HEK293 (cell line): ENCODE data around the gene TRMT1.

Experiments
- CTCF ChIP-seq: fragments of 450-650 bp; formaldehyde crosslinking; IDR thresholded peaks from 2 replicates; pipeline ENCODE4 v1.5.1; 2016; ENCODE audit warnings: missing biosample characterization, missing genetic modification characterization
- PATZ1 ChIP-seq: fragments of 450-650 bp; formaldehyde crosslinking; IDR thresholded peaks from 2 replicates; pipeline ENCODE4 v1.5.1; 2016; ENCODE audit warnings: missing biosample characterization, missing genetic modification characterization
- PBX3 ChIP-seq: sonication (generic); formaldehyde crosslinking; IDR thresholded peaks from 2 replicates; pipeline ENCODE4 v1.8.1; 2022; ENCODE audit warnings: mild to moderate bottlenecking, moderate library complexity, missing genetic modification reagents
- RBAK ChIP-seq: fragments of 450-650 bp; formaldehyde crosslinking; IDR thresholded peaks from 2 replicates; pipeline ENCODE4 v1.5.1; 2016; ENCODE audit warnings: missing biosample characterization, missing genetic modification characterization
- SCRT2 ChIP-seq: fragments of 450-650 bp; formaldehyde crosslinking; IDR thresholded peaks from 2 replicates; pipeline ENCODE4 v1.5.1; 2016; ENCODE audit warnings: missing biosample characterization, missing genetic modification characterization
- TCF7L2 ChIP-seq: IDR thresholded peaks from 2 replicates; pipeline ENCODE4 v1.6.1; 2011; ENCODE audit warnings: low read depth, mild to moderate bottlenecking, inconsistent platforms, low read length, moderate library complexity, borderline replicate concordance
- WT1 ChIP-seq: fragments of 450-650 bp; formaldehyde crosslinking; IDR thresholded peaks from 2 replicates; pipeline ENCODE4 v1.5.1; 2016; ENCODE audit warnings: missing biosample characterization, missing genetic modification characterization
- ZNF140 ChIP-seq: fragments of 450-650 bp; formaldehyde crosslinking; IDR thresholded peaks from 2 replicates; pipeline ENCODE4 v1.5.1; 2016; ENCODE audit warnings: missing biosample characterization, missing genetic modification characterization
- ZNF19 ChIP-seq: fragments of 450-650 bp; formaldehyde crosslinking; IDR thresholded peaks from 2 replicates; pipeline ENCODE4; 2016; ENCODE audit warnings: missing biosample characterization, missing genetic modification characterization, low read depth
- ZNF623 ChIP-seq: fragments of 450-650 bp; formaldehyde crosslinking; IDR thresholded peaks from 2 replicates; pipeline ENCODE4 v1.5.1; 2016; ENCODE audit warnings: missing biosample characterization, missing genetic modification characterization
- ZNF624 ChIP-seq: fragments of 450-650 bp; formaldehyde crosslinking; IDR thresholded peaks from 2 replicates; pipeline ENCODE4 v1.5.1; 2017; ENCODE audit warnings: missing biosample characterization, missing genetic modification characterization
- ZSCAN4 ChIP-seq: fragments of 450-650 bp; formaldehyde crosslinking; IDR thresholded peaks from 2 replicates; pipeline ENCODE4 v1.5.1; 2017; ENCODE audit warnings: missing biosample characterization, missing genetic modification characterization

- TF ChIP-seq ZNF624 (tag by site-specific recombination) (no peak), PBX3 (CRISPR knock-in tag) (no peak), PATZ1 (tag by site-specific recombination) (no peak), TCF7L2 (no peak), ZNF623 (tag by site-specific recombination) (no peak), CTCF (no peak), ZSCAN4 (tag by site-specific recombination) (no peak), ZNF140 (no peak), SCRT2 (tag by site-specific recombination) (no peak), WT1 (tag by site-specific recombination) (no peak), ZNF19 (tag by site-specific recombination) (no peak), RBAK (tag by site-specific recombination) (no peak)
Measured at GRCh38 chr19:13078381-13078780, 38.2 kb downstream of the TRMT1 start.
